GM21723 (cell line): Measurements from ENCODE around the gene SMCHD1.

Source experiments
- ATAC-seq: cut with Tn5 transposase; IDR thresholded peaks from one replicate; pipeline ENCODE4 v1.9.1; 2021; ENCODE audit warnings: mild to moderate bottlenecking, moderate library complexity; ENCODE audit not compliant: unreplicated experiment

The SMCHD1 gene

DNA sequence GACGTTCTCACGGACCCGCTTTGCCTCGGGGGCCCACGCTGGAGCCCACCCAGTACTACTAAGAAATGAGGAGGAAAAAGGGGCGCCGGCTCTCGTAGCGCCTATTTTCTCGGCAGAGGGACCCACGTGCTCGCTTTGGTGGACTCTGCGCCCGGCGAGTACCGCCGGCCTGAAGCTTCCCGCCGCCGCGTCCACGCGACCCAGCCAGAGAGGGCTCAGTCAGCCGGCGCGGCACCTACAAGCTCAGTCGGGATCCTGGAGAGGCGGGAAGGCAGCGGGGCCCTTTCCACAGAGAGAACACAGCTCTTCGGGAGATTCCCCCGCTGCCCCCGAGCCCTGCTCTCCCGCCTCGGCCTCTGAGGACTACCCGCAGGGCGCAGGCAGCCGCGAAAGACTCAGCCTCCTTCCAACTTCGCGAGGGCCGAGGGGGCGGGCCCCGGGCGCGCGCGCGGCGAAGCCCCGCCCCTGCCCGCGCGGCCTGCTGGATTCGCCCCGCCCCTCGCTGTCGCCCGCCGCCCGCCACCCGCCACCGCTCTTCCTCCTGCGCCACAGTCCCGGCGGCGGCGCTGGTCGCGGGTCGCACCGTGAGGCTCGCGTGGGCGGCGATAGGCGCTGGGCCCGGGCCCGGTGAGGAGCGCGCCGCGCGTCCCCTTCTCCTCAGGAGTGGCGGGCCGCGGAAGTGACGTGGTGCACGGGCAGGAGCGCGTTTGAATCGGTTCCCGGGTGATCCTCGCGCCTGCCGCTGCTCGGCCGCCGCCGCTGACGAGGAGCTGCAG lies at the start of gene SMCHD1:
SMCHD1 (plus strand) TSS at position 549 of the 776 bp plus-strand sequence. CDS start 350 bp downstream, outside the sequence.
- peak; percentile 69 for ATAC-seq

DNA sequence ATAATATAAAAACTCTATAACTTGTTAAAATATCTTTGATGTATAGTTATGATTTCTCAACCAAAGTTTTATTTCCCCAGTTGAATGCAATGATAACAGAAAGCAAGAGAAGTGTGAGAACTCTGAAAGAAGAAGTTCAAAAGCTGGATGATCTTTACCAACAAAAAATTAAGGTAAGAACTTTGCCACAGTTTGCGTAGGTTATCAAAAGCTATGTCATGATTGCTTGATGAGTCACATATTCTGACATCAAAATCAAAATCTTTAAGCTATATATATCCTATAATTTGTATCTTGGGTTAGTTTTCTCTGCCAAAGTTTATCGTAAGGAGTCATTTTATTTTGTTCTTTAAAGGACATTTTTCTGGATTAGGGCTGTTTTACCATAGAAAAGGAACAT lies 49.2 kb upstream of the SMCHD1 start:
- no peak for ATAC-seq

DNA sequence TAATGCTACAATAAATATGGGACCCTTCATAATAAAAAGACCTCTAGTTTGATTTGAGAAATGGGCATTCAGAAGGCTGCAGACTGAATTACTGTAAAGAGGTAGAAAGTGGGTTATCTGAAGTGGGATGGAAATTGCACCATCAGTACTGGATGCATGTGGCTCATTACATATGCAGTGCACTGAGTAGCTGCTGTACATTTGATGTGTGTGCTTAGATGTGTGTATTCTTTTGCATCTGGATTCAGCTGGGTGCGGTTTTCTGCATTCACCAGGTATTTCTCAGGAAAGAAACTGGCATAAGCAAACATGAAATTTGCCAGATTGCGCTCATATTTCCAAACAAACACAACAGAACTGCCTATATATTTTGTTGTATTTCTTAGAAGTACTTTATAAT lies 45.9 kb upstream of the SMCHD1 start:
- no peak for ATAC-seq

DNA sequence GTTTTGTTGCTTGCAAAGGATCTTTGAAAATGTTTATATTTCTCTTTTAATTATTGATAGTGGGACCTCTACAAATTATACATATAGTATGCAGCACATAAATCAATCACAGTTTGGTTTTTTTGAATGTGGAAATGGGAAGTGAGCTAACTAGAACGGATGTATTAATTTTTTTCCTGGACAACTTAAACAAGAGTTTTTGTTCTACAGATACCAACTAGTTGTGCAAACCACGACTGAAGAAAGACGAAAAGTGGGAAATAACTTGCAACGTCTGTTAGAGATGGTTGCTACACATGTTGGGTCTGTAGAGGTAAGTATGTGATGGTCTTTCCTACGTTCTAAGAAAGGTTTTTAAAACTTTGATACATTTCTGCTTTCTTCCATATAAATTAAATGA lies 45.0 kb upstream of the SMCHD1 start:
- ATAC-seq = no peak

DNA sequence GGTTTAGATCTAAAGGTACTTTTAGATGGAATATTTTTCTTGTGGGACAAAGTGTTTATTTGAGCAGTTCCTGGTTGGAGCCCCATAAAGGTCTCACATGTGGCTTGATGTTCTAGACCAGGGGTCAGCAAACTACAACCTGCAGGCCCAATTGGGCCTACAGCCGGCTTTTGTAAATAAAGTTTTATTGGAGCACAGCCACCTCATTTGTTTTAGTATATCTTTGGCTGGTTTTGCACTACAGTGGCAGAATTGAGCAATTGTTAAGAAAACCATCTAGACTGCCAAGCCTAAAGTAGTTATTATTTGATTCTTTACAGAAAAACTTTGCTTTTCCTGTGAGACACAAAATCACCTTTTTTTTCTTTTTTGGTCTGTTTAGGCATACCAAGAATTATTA lies 42.5 kb upstream of the SMCHD1 start:
- ATAC-seq = no peak

DNA sequence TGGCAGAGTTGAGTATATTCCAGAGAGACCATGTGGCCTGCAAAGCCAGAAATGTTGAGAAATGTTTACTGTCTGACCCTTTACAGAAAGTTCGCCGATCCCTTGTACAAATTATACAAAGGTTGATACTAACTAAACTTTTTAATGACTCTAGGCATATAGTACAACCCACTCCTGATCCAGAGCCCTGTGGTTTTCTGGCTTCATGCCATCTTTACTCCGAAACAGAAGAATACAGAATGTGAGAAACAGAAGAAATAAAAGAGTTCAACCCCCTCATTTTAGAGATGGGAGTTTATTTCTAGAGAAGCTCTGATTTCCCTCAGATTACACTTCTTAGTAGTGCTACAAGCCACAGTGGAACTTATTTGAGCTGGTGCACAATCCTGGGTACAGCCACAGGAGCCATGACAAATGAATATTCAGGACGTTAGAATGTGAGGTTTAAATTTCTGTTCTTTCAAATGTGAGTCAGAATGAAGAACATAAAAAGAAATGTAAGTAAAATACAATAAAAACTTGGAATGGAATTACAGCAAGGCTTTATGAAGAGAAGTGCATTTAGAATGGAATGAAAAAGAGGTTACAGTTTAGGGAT lies 38.0 kb upstream of the SMCHD1 start:
- ATAC-seq = no peak

DNA sequence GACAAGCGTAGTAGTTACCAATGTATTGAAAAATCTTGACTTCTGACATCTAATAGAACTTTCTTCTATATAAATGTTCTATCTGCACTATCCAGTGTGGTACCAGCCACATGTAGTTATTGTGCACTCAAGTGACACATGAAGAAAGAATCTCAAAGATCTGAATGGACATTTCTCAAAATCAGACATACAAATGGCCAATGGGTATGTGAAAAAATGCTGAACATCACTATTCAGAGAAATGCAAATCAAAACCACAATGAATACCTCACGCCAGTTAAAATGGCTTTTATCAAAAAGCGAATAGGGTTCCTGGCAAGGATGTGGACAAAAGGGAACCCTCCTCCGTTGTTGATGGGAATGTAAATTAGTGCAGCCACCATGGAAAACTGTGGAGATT lies 37.5 kb upstream of the SMCHD1 start:
- ATAC-seq = no peak

DNA sequence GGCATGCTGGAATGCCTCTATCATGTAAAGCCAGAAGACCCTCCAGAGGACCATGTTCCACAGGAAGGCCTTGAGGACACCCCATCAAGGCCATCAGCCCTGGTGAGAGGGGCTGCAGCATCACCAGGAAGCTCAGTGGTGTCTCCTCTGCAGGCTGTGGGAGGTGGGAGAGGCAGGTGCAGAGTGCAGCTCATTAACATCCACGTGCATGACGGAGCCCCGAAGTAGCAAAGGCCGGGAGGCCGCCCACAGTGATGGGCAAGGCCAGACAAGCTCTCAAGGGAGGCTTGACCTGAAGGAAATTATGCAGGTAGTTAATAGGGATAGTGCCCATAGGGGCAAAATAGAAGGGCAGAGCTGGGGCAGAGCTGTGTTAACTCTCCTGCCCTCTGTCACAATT lies 30.3 kb upstream of the SMCHD1 start:
- ATAC-seq = no peak

DNA sequence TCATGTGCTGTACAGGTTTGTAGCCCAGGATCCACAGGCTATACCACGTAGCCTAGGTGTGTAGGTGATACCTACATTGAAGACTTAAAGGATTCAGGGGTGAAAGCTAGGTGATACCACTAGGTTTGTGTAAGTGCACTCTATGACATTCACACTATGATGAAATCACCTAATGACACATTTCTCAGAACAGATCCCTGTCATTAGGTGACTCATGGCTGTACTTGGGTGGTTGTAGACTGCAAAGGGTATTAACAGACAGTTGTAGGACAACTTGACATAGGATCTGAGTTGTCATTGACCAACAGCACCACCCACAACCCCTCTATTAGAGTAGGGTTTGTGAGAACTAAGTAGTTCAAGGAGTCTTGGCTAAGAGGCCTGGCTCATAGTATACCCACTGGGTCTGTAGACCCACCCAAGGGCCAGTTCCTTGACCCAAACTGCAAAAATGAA lies 27.7 kb upstream of the SMCHD1 start:
- no peak for ATAC-seq

DNA sequence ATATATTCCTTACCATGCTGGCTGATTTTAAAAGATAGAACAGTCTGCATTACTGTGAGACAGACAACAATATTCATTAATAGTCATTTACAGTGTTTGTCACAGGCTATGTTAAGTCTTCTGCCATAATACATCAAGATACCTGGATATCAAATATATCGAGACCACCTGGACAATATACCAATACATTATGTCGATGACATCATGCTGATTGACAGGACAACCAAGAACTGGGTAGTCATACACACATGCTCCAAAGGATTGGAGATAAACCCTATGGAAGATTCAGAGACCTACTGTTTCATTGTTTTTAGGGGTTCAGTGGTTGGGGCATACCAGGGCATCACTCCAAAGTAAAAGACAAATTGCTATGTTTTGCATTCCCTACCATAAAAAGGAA lies 26.5 kb upstream of the SMCHD1 start:
- no peak for ATAC-seq

DNA sequence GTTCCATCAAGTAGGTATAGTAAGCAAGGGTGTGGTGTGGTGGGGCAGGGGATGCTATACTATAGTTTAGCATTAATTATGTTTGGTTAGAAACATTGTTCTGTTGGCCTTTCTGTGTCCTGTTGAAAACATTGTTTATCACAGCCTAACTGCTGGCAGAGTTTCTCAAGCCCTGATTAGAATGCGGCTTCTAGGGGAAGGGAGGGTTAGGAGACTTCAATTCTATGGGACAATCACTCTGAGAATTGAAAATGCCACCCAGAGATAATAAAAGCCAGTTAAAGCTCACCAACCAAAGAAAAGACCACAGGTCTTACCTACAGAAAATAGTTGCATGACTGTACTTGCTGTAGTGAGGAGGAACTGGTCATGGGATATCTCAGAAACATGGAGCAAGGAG lies 19.9 kb upstream of the SMCHD1 start:
- ATAC-seq = no peak

DNA sequence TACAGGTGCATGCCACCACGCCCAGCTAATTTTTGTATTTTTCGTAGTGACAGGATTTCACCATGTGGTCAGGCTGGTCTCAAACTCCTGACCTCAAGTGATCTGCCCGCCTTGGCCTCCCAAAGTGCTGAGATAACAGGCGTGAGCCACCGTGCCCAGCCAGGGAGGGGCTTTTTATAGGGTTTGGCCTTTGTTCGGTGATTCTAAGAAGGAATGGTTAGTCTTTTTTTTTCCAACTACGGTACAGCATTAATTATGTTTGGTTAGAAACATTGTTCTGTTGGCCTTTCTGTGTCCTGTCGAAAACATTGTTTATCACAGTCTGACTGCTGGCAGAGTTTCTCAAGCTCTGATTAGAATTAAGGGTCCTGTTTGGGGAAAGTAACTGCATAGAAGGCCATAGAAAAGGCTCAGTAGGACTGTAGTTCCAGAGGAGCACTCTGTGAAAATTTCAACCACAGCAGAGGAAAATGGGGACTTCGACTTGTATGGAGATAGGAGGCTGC lies 19.3 kb upstream of the SMCHD1 start:
- peak; percentile 14 for ATAC-seq

DNA sequence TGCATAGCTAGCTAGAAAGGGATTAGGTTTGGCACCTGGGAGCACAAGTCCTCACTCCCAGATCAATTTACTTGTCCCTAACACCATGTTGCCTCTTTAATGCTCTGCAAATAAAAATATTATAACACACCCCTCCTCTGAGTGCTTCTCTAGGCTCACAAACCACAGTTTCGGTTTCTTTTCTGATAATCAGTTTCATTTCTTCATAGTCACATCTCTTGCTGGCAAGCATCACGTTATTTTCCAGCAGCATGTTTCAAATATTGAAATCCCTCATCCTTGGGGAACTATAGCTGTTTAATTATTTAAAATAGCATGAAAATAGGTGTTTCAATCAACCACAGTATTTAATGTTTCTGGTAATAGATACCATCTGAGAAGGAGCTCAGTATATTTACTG lies 13.9 kb upstream of the SMCHD1 start:
- ATAC-seq = peak; percentile 66

DNA sequence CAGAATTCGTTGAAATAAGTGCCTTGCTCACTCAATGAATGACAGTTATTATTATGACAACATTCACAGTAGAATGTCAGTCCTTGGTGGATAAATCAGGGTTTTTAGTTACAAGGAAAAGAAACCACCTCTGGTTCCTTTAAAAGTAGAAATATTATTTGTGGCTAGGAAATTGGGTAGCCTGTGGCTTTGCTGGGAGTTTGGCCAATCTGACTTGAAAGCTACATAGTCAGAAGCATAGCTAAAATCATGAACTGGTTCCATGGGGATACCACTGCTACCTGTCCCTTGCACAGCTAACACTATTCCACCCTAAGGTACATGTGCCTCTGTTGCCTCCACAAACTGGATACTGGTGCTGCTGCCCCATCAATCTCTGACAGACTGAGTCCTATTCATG lies 12.8 kb upstream of the SMCHD1 start:
- no peak for ATAC-seq

DNA sequence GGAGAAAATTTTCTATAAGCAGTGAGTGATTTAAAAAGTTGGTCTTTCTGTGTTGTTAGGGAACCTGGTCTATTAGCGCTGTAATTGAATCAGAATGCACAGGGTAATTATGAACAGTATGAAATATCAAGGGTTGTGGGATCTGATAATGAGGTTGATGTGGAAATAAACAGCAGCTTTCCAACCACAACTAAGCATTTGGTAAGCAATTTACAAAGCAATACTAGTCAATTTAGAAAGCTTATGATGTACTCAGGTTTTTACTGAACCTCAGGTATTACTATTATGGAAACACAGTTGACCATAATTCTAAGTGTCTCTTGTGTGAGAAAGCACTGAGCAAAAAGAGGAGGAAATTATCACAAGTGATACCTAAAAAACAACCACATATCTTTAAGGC lies 11.0 kb upstream of the SMCHD1 start:
- ATAC-seq = no peak

DNA sequence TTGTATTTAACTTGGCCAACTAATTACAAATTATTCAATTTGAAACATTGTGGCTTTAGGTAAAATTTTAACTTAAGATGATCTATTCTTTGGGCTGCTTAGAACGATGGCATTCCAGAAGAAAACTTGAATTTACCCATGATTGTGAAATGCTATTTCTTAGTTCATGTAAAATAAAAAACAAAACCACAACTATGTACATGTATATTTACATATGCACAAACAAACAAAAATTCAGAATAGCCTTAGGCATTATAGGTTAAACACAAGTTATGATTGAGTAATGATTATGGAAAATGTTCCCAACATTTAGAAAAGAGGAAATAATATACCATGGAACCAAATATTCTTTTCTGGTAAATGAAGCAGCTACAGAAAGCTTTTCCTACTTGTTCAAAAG lies 3.5 kb upstream of the SMCHD1 start:
- no peak for ATAC-seq

DNA sequence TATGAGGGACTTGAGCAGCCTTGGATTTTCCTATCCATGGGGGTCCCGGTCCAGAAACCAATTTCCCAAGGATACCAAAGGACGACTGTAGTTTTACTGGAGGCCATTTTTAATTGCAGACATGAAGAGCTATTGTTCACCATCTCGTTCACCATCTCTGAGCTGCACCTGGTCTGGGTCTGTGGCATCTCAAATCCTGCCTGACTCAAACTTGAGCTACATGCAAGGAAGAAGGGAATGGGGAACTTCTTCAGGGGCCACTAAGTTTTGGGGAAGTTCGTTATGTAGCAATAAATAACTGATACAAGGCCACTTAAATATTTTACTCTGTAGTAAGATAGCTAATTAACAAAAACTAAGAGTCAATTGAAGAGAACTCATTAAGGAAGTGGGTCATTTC lies 2.1 kb upstream of the SMCHD1 start:
- ATAC-seq = no peak

DNA sequence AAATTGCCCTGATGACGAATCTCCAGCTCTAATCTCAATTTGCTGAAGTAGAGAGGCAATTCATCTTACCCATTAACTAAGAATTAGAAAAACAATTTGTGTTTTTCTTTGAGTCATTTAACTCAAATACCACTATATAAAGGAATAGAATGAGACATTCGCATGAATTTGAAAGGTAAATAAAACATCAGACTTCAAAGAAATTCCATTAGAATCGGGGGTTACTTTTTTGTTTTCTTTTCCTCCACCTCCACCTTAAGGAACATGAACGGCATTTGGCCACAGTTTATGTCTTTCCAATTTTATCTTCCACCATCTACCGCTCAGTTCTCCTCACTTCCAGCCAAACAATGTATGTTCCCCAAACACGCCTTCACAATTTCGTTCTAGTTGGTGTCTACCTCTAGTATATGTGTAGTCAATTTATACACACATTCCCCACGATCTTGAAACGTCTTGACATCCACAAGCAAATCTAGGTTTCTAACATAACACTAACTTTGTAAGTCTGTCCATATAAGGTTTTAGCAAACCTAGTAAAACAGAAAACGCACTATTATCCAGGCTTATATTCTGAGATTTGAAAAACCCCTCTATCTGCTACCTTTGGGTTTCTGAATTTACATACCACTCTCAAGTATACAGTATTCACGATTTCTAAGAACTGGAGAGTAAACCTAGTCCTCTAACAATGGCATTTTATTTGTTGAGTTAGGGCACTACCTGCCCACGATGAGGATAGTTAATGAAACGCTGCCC lies 1.2 kb upstream of the SMCHD1 start:
- no peak for ATAC-seq

DNA sequence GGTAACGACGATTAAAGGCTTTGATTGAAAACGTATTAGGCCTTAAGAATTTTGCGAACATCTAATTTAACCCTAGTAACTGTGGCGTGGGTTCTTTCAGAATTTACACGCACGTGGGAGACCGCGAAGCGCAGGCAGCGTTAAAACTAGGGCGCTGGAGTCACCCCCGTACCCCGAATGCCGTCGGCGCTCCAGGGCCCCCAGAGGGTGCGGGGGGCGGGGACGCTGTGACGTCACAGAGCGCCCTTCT lies 673 bp upstream of the SMCHD1 start:
- ATAC-seq = peak; percentile 48

DNA sequence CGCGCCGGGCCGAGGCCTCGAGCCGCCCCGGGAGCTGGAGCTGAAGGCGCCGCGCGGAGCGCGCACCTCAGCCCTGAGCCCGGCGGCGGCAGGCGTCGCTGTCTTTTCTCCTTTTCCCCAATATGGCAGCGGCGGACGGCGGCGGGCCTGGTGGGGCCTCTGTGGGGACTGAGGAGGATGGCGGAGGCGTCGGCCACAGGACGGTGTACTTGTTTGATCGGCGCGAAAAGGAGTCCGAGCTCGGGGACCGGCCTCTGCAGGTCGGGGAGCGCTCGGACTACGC lies 369 bp downstream of the SMCHD1 start:
- peak; percentile 26 for ATAC-seq

DNA sequence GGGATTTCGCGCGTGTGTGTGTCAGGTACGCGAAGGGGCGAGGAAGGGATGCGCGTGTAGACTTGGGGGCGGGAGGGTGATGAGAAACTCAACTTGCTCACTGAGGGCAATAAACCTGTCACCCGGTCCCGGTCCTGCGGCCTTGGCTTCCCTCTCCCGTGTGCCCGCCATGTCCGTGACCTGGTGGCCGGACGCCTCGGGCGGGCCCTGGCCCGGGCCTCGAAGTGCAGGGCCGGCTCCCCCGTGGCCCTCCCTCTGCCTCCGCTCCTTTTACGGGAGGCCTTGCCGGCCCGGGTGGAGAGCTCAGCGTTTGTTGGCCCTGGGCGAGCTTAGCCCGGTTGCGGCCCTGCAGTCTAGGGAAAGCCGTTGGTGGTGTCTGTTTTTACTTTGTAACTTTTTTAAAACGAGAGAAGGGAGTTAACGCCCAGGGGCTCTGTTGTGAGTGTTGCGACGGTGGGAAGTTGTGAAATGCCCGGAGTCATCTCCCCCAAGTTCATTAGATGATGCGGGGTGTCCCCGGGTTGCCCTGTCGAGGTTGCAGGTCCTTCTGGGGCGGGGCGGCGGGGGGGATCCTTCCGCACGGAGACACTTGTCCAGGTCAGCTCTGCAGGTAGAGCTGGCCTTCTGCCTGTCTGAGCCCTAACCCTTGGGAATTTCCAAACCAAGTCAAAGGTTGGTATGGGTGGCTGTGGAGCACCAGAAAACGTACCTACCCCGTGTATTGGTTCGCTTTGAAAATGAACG lies 883 bp downstream of the SMCHD1 start:
- ATAC-seq = peak; percentile 12
